Islet precursor cell (in vitro differentiated cells): ENCODE results near the gene EEF1E1.
"Not testable (repeated sequence)": the region's sequence is repeated elsewhere in the genome, so short reads cannot be mapped to it uniquely, and the experiment has no call there.

ENCODE experiments used
- DNase-seq: peaks from one replicate; pipeline ENCODE4 v3.0.0-alpha.2; 2018

Gene EEF1E1

GRCh38 chr6:8061736-8062135, 40.6 kb downstream of the EEF1E1 start:
- no peak for DNase-seq

- DNase-seq = no peak
Observed at GRCh38 chr6:8060346-8060745, 42.0 kb downstream of the EEF1E1 start.

- DNase-seq = no peak
Observed at GRCh38 chr6:8059129-8059528, 43.2 kb downstream of the EEF1E1 start.

- no peak for DNase-seq
Observed at GRCh38 chr6:8057793-8058192, 44.6 kb downstream of the EEF1E1 start.

GRCh38 chr6:8057263-8057662, 45.1 kb downstream of the EEF1E1 start:
- no peak for DNase-seq

GRCh38 chr6:8054276-8054675, 48.1 kb downstream of the EEF1E1 start:
- DNase-seq = no peak

GRCh38 chr6:8047541-8048292, 54.6 kb downstream of the EEF1E1 start:
- no peak for DNase-seq

- not testable (repeated sequence) for DNase-seq
Observed at GRCh38 chr6:8045769-8046168, 56.6 kb downstream of the EEF1E1 start.

- DNase-seq = no peak
Observed at GRCh38 chr6:8043221-8043620, 59.1 kb downstream of the EEF1E1 start.

GRCh38 chr6:8041913-8042583, 60.3 kb downstream of the EEF1E1 start:
- no peak for DNase-seq

- not testable (repeated sequence) for DNase-seq
Observed at GRCh38 chr6:8034107-8034506, 68.2 kb downstream of the EEF1E1 start.

- DNase-seq = no peak
Observed at GRCh38 chr6:8030920-8031319, 71.4 kb downstream of the EEF1E1 start.
